ENCODE results near the gene MYO5B. TPM values are rescaled to one million over a fixed set of nuclear protein-coding genes. Genes with fewer than 3 reads are reported as not detected.

The MYO5B gene
- total RNA-seq, 4 donors from 2014 or later: 32.0 to 63.3 (median 46.8) TPM

DNA sequence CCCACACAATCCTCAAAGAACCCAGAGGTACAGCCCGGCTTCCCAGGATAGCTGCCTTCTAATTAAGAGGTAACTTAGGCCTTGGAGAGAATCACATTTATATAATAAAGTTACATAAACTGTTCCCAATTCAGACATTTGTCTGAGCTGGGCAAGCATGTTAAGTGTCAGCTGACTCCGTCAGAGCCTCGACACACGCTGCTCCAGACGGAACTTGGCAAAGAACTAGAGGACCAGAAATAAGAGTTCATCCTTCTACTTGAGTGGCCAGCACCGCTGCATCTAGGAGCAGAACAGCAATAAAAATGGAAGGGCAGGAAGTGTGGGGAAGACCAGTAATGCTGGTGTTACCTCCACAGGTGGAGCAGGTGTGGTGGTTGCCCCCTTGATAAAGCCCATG lies 80.5 kb downstream of the MYO5B start:
- 70 to 73% methylated on average over 6 of the region's 6 CpGs for WGBS, 2 donors
- TF ChIP-seq POLR2A (IDR thresholded peaks at IDR 0.05): no peak
- TF ChIP-seq, protein P1, sequence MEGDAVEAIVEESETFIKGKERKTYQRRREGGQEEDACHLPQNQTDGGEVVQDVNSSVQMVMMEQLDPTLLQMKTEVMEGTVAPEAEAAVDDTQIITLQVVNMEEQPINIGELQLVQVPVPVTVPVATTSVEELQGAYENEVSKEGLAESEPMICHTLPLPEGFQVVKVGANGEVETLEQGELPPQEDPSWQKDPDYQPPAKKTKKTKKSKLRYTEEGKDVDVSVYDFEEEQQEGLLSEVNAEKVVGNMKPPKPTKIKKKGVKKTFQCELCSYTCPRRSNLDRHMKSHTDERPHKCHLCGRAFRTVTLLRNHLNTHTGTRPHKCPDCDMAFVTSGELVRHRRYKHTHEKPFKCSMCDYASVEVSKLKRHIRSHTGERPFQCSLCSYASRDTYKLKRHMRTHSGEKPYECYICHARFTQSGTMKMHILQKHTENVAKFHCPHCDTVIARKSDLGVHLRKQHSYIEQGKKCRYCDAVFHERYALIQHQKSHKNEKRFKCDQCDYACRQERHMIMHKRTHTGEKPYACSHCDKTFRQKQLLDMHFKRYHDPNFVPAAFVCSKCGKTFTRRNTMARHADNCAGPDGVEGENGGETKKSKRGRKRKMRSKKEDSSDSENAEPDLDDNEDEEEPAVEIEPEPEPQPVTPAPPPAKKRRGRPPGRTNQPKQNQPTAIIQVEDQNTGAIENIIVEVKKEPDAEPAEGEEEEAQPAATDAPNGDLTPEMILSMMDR (IDR thresholded peaks at IDR 0.05): no peak

DNA sequence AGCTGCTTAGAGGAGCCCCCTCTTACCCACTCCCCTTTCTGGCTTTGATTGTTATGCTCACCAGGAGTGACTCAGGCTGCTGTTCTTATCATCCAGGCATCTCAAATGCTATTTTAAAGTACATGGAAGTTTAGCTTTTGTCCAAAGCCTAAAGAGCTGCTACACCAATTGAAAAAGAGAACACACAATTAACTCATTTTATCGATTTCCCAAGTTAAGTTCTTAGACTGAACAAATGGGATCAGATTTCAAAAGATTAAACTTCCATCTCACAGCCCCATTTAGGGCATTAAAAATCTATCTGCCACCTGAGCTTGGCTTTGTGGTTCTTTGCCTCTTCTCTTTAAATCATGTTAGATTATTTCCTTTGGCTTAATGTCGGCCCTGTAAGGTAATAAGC lies 81.2 kb downstream of the MYO5B start:
- no peaks in the 10 kb centered on the region for H3K27me3 ChIP-seq
- H3K4me1 ChIP-seq: no peaks in the 10 kb centered on the region
- no peak for TF ChIP-seq POLR2A (IDR thresholded peaks at IDR 0.05)
- TF ChIP-seq, protein P1 (IDR thresholded peaks at IDR 0.05): no peak
- intact Hi-C loops (cut with DNase I): no loop called here
- no peaks in the 10 kb centered on the region for H3K36me3 ChIP-seq
- H3K27ac ChIP-seq: no peak overlapping the region
- no peak for DNase-seq
- 34 to 39% methylated on average over 2 of the region's 2 CpGs for WGBS, 2 donors
- no peak overlapping the region for H3K4me3 ChIP-seq
- no peaks in the 10 kb centered on the region for H3K9me3 ChIP-seq

More for the DNA sequence above, 80.5 kb downstream of the MYO5B start:
- Histone ChIP-seq H3K36me3 (no peaks in the 10 kb centered on the region), H3K27ac (no peak overlapping the region), H3K27me3 (no peaks in the 10 kb centered on the region), H3K9me3 (no peaks in the 10 kb centered on the region), H3K4me3 (no peak overlapping the region), H3K4me1 (no peaks in the 10 kb centered on the region)
- DNase-seq: no peak
- intact Hi-C loops (cut with DNase I): no loop called here

DNA sequence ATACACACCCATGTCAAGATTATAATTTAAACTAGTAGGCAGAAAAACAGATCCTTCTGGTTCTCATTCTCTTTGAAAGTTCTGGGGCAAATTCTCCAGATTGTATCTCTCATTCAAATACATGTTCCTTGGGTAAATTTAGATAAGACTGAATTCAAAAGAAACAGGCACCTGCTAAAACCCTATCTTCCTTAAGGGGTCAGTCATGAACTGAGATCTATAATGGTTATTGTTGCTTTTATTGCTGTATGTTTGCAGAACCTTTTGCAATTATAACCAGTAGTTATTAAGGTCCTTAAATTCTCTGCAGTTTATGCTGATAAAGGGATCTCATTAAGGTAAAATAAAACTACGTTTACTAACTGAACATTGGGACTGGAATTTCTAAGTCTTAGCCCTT lies 83.5 kb downstream of the MYO5B start:
- DNase-seq: no peak
- TF ChIP-seq POLR2A (IDR thresholded peaks at IDR 0.05): no peak
- TF ChIP-seq, protein P1 (IDR thresholded peaks at IDR 0.05): peak in 1 of 6 experiments; percentile 7
- intact Hi-C loops (cut with DNase I): no loop called here
- Histone ChIP-seq H3K4me3 (no peak overlapping the region), H3K27me3 (no peaks in the 10 kb centered on the region), H3K27ac (no peak overlapping the region), H3K4me1 (no peaks in the 10 kb centered on the region), H3K36me3 (no peaks in the 10 kb centered on the region), H3K9me3 (no peaks in the 10 kb centered on the region)
- 44 to 62% methylated on average over 1 of the region's 1 CpG for WGBS, 2 donors

DNA sequence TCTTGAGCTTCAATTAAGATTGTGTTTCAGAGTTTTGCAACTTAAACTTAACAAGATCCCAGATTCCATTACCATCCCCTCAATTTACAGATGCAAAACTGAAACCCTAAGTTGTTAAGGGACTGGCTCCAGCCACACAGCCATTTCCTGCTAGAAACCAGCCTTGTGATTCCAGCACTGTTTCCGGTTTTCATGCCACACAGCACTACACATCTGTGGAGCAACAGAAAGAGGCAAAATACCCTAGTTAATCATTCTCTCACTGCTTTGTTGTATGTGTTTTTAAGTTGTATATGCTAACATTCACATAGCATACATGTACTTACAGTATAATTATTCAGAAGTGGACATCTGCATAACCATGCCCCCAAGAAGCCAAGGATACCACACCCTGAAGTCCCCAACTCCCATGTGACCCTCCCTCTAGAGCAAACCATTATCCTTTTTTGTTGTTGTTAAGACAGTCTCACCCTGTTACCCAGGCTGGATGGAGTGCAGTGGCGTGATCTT lies 87.4 kb downstream of the MYO5B start:
- H3K9me3 ChIP-seq: no peaks in the 10 kb centered on the region
- no peak overlapping the region for H3K4me3 ChIP-seq
- no peak for TF ChIP-seq POLR2A (IDR thresholded peaks at IDR 0.05)
- TF ChIP-seq, protein P1 (IDR thresholded peaks at IDR 0.05): no peak
- H3K27ac ChIP-seq: no peak overlapping the region
- H3K4me1 ChIP-seq: no peaks in the 10 kb centered on the region
- 73 to 78% methylated on average over 2 of the region's 2 CpGs for WGBS, 2 donors
- H3K27me3 ChIP-seq: no peaks in the 10 kb centered on the region
- no peaks in the 10 kb centered on the region for H3K36me3 ChIP-seq
- DNase-seq: no peak
- intact Hi-C loops (cut with DNase I): no loop called here

DNA sequence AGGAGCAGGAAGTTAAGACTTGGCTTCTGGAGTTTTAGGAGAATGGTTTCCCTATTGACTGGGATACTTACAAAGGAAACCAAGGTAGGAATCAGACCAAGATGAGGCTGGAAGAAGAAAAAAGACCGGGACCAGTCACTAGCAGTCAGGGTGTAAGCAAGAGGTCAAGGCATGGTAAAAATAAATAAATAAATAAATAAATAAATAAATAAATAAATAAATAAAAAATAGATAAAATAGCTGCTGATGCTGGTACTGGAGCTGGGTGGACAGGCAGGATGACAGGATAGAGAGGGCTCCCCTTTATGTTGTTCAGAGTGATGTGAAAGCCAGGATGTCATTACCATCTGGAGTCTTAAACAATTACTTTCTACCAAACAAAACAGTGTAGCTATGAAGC lies 89.9 kb downstream of the MYO5B start:
- Histone ChIP-seq H3K36me3 (no peaks in the 10 kb centered on the region), H3K27ac (no peak overlapping the region), H3K9me3 (no peaks in the 10 kb centered on the region), H3K4me3 (no peak overlapping the region), H3K27me3 (no peaks in the 10 kb centered on the region), H3K4me1 (peaks cover 0 to 6% (median 0%) of the 10 kb centered on the region in 3 donors)
- WGBS, 2 donors: 75 to 100% methylated on average over 1 of the region's 1 CpG
- no peak for TF ChIP-seq POLR2A (IDR thresholded peaks at IDR 0.05)
- no peak for DNase-seq
- intact Hi-C loops (cut with DNase I): no loop called here

DNA sequence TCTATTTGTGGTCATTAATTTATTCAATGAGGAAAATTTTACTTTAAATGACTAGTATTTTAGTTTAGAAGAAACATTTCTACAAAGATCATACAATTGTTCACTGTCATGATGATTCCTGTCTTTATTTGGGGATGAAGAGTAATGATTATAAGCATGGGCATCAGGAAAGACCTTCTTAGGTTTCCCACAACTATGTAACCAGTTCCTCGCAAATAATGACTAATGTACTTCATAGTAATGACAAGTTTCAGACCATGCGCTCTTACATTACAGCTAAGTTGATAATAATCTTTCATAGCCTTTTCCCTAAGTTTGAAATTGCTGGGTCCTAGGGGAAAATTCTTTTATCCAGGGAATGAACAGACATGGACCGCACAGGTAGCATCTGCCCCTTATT lies 90.5 kb downstream of the MYO5B start:
- TF ChIP-seq POLR2A (IDR thresholded peaks at IDR 0.05): no peak
- TF ChIP-seq, protein P1 (IDR thresholded peaks at IDR 0.05): no peak
- no peaks in the 10 kb centered on the region for H3K27me3 ChIP-seq
- DNase-seq: no peak
- H3K4me3 ChIP-seq: no peak overlapping the region
- H3K9me3 ChIP-seq: no peaks in the 10 kb centered on the region
- intact Hi-C loops (cut with DNase I): no loop called here
- no peaks in the 10 kb centered on the region for H3K36me3 ChIP-seq
- no peak overlapping the region for H3K27ac ChIP-seq
- WGBS, 2 donors: 95% methylated on average over 3 of the region's 3 CpGs
- peaks cover 0 to 6% (median 0%) of the 10 kb centered on the region in 3 donors for H3K4me1 ChIP-seq

Measured in esophagus squamous epithelium (tissue), 5 donors.